Effector memory CD4-positive, alpha-beta T cell (primary cell): ENCODE results near the gene ASB2.
A peak's percentile ranks its signal among the peaks of the same experiment; 100 is the strongest.

Source experiments
- DNase-seq, 3 donors: peaks; one replicate each; pipeline ENCODE4 v3.0.0-alpha.2; 2020
- H3K27ac ChIP-seq: 2 replicates; pipeline ENCODE4 v1.7.0; 2013; ENCODE audit warnings: mild to moderate bottlenecking, low read length, moderate library complexity; ENCODE audit not compliant: insufficient read depth, poor library complexity, severe bottlenecking
- H3K27me3 ChIP-seq: replicated peaks from 2 replicates; pipeline ENCODE4 v1.7.0; 2013; ENCODE audit warnings: mild to moderate bottlenecking, low read length; ENCODE audit not compliant: insufficient read depth, control insufficient read depth, poor library complexity, severe bottlenecking
- H3K36me3 ChIP-seq: 2 replicates; pipeline ENCODE4 v1.7.0; 2013; ENCODE audit warnings: mild to moderate bottlenecking, low read length, moderate library complexity; ENCODE audit not compliant: control insufficient read depth, insufficient read depth
- H3K4me1 ChIP-seq: 2 replicates; pipeline ENCODE4 v1.7.0; 2013; ENCODE audit warnings: low read length, mild to moderate bottlenecking; ENCODE audit not compliant: control insufficient read depth, insufficient read depth, poor library complexity, severe bottlenecking
- H3K4me3 ChIP-seq: 2 replicates; pipeline ENCODE4 v1.7.0; 2013; ENCODE audit warnings: low read length, low read depth, mild to moderate bottlenecking; ENCODE audit not compliant: insufficient read depth, poor library complexity, severe bottlenecking
- H3K9me3 ChIP-seq: 2 replicates; pipeline ENCODE4 v1.7.0; 2013; ENCODE audit warnings: mild to moderate bottlenecking, low read length, moderate library complexity; ENCODE audit not compliant: control insufficient read depth

Gene ASB2

DNA sequence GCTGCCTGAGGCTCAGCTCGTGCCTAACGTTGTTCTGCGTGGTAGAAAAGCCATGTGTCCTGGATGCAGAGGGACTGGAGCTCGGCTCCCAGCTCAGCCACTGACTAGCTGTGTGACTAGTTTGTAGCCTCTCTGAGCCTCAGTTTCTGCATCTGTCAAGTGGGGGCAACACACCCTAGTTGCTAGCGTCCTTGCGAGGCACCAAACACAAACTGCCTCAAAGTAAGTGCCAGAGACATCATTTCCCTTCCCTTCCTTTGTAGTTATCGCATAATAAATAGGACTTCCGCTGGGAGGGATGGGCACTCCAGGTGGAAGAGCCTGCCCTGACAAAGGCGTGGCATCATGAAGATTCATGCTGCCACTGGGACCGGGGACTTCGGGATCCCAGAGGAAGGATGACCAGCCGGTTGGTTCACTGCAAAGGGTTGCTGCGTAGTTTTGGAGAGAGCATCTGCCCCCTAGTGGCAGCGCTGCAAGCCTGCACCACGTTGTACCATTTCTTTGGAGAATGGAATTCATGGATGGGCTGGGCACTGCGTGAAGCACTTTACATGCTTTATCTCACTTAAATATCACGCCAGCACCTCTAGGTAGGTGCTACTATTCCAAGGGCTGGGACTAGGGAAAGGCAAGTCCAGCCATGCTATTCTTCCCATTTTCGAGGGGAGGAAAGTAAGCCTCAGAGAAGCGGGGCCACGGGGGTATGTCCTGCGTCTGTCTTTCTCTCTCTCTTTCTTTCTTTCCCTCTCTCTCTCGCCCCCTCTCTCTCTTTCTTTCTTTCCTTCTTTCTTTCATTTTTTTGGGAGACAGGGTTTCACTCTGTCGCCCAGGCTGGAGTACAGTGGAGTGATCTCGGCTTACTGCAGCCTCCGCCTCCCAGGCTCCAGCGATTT lies 25.4 kb upstream of the ASB2 start:
- no peaks in the 10 kb centered on the region for H3K36me3 ChIP-seq
- no peaks in the 10 kb centered on the region for H3K9me3 ChIP-seq
- no peaks in the 10 kb centered on the region for H3K4me1 ChIP-seq
- peak; percentile 21 to 50 (median 27) for DNase-seq
- H3K4me3 ChIP-seq: no peak overlapping the region
- H3K27me3 ChIP-seq: no peaks in the 10 kb centered on the region
- no peak overlapping the region for H3K27ac ChIP-seq

DNA sequence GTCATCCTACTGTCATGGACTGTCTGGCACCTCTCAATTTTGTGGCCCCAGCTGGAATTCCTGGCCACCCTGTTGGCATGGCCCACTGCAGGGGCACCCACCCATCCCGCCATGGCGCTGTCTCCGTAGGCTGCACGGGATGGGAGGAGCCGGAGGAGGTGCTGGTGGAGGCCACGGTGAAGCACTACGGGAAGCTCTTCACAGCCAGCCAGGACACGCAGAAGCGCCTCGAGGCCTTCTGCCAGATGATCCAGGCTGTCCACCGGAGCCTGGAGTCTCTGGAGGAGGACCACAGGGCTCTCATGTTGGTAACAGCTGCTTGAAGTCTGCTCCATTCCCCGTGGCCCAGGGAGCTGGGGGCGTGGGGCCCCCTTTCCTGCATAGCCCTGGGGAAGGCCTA lies 24.6 kb upstream of the ASB2 start:
- Histone ChIP-seq H3K4me1 (no peaks in the 10 kb centered on the region), H3K27me3 (no peaks in the 10 kb centered on the region), H3K27ac (no peak overlapping the region), H3K9me3 (no peaks in the 10 kb centered on the region), H3K36me3 (no peaks in the 10 kb centered on the region), H3K4me3 (no peak overlapping the region)
- DNase-seq: no peak

DNA sequence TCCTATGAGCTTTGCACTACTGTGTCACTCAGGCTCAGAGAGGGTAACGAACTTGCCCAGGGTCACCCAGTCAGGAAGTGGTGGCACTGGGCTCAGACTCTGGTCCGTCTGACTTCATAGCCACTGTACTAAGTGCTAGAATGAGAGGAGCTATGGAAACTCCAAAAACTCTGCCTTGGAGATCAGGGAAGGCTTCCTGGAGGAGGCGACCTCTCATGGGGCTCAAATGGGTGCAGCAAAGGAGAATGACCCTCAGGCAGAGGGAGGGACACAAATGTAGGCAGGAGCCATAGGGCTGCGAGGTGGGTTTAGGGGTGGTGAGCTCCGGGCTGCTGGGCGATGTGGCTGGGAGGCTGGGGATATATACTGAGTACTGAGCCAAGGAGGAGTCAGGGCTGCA lies 23.9 kb upstream of the ASB2 start:
- Histone ChIP-seq H3K9me3 (no peaks in the 10 kb centered on the region), H3K36me3 (no peaks in the 10 kb centered on the region), H3K4me3 (no peak overlapping the region), H3K27ac (no peak overlapping the region), H3K4me1 (no peaks in the 10 kb centered on the region), H3K27me3 (no peaks in the 10 kb centered on the region)
- no peak for DNase-seq

DNA sequence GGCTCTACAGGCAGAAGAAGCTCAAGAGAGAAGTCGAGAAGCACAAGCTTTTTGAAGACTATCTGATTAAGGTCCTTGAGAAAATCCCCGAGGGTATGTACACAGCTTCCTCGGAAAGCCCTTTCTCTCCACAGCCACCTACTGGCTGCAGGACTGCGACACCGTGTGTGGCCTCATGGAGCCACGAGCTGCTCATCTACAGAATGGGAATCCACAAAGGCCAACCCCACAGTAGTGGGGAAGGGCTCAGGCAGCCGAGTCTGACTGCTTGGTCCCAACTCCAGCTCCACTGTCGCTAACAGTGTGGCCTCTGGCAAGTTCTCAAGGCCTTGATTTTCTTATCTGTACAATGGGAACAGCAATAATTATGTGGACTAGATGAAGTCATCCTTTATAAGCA lies 23.2 kb upstream of the ASB2 start:
- DNase-seq: no peak
- Histone ChIP-seq H3K27me3 (no peaks in the 10 kb centered on the region), H3K4me3 (no peak overlapping the region), H3K9me3 (no peaks in the 10 kb centered on the region), H3K27ac (no peak overlapping the region), H3K36me3 (no peaks in the 10 kb centered on the region), H3K4me1 (no peaks in the 10 kb centered on the region)

DNA sequence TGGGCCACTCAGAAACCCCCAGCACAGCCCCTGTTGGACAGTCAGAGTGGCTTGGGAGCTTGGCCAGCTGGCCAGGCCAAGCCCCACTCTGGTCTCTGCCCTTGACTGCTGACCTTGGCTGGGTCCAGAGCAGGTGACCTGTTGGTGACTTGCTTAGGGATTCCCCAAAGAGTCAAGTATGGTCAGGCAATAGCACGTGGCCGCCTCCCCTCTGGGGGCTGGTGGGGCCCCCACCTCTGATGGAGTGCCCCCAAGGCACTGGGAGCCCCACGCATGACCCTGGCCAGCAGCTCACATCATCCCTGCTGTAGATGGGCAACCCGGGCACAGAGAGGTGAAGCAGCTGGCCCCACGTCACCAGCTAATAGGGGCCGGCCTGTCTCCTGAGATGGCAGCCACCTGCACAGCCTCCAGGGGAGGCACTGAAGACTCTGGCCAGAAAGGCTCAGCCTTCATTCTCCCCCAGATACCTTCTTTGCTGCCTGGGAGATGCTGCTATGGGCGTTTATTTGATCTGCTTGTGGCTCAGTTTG lies 22.6 kb upstream of the ASB2 start:
- Histone ChIP-seq H3K36me3 (no peaks in the 10 kb centered on the region), H3K4me3 (no peak overlapping the region), H3K9me3 (no peaks in the 10 kb centered on the region), H3K27ac (no peak overlapping the region), H3K4me1 (no peaks in the 10 kb centered on the region), H3K27me3 (no peaks in the 10 kb centered on the region)
- DNase-seq: no peak

DNA sequence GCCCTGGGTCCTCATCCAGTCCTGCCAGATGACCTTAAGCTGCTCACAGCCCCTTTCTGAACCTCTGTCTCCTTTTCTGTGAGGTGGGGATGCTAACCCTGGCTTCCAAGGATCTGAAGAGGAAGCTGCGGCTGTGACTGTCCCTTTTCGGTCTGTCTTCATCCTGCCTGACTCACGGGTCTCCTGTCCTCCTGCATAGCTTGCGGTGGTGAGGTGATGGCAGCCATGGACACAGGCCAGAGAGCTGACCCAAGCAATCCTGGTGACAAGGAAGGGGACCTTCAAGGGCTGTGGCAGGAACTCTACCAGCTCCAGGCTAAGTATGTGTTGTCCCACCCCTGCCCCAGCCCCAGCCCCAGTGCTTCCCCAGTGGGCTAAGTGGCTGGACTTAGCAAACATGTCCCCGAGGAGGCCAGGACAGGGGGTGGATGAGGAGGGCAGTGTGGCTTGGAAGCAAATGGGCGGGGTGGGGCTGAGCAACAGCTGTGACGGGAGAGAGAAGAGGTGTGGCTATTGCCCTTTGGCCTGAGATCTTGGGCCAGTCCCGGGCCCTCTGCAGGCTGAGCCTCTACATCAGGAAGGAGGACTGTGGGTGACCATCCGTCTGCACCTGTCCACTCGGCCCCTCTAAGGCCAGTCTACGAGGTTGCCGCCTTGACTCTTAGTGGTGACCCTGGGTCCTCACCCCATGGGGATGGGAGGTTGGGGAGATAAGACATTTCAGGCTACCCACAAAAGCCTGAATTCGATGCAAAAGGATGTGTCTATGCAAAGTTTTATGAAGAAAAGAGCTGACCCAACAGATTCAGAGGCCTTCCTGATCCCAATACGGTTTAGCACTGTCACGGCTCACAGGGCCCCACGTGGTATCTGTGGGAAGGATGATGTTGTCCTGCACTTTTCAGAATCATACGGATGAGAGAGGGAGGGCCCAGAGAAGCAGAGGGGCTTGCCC lies 21.8 kb upstream of the ASB2 start:
- no peaks in the 10 kb centered on the region for H3K27me3 ChIP-seq
- no peaks in the 10 kb centered on the region for H3K36me3 ChIP-seq
- no peak overlapping the region for H3K4me3 ChIP-seq

DNA sequence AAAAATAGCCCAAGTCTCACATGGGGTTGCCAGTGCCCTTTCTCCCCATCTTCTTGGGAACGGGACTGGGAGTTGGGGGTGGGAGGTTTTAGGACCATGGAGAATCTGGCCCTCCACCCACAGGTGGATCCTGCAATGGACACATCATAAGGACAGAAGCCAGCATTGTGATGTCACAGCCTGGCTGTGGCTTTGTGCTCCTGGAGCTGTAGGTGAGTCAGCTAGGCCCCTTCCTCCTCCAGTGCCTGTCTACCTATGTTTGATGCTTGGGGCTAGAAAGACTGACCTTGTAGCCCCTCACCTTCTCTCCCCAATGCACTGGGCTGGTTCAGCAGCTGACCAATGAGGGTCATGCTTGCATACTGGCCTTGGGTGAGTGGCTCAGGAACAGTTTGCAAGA lies 20.7 kb upstream of the ASB2 start, which contains the start of gene CCDC197:
CCDC197 (plus strand) TSS at position 220 of the 400 bp plus-strand sequence. CDS start 831 bp downstream, outside the sequence.
- H3K4me1 ChIP-seq: no peaks in the 10 kb centered on the region
- no peaks in the 10 kb centered on the region for H3K27me3 ChIP-seq
- no peaks in the 10 kb centered on the region for H3K9me3 ChIP-seq
- H3K36me3 ChIP-seq: no peaks in the 10 kb centered on the region
- no peak within 1 kb of the TSS for H3K27ac ChIP-seq
- no peak within 1 kb of the TSS for H3K4me3 ChIP-seq
- no peak for DNase-seq

More for the DNA sequence above, 21.8 kb upstream of the ASB2 start:
- H3K4me1 ChIP-seq: no peaks in the 10 kb centered on the region
- no peaks in the 10 kb centered on the region for H3K9me3 ChIP-seq
- DNase-seq: no peak
- no peak overlapping the region for H3K27ac ChIP-seq

DNA sequence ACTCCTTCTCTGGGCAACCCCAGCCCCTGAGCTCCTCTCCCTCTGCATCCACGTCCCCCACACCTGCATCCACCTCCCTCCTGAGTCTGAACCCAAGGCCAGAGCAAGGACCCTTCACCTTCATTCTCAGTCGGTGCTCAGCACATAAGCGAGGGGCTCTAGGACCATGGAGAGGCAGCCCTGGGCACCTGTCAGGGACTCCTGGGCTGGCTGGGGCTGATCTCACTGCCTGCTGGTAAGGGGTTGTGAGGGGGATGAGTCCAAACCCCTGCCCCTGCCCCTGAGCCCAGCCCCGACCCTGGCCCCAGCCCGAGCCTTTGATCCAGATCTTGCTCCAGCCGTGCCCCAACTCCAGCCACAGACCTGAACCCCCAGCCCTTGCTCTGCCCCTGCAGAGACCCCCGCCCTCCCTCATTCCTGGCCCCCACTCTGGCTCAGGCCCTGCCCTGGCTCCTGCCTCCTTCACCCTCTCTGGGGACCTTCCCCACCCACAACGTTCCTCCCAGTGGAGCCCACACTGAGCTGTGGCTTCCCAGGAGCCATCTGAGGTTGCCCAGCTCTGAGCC lies 19.8 kb upstream of the ASB2 start:
- Histone ChIP-seq H3K36me3 (no peaks in the 10 kb centered on the region), H3K9me3 (no peaks in the 10 kb centered on the region), H3K4me1 (no peaks in the 10 kb centered on the region), H3K27ac (no peak overlapping the region), H3K27me3 (no peaks in the 10 kb centered on the region), H3K4me3 (no peak overlapping the region)
- no peak for DNase-seq

DNA sequence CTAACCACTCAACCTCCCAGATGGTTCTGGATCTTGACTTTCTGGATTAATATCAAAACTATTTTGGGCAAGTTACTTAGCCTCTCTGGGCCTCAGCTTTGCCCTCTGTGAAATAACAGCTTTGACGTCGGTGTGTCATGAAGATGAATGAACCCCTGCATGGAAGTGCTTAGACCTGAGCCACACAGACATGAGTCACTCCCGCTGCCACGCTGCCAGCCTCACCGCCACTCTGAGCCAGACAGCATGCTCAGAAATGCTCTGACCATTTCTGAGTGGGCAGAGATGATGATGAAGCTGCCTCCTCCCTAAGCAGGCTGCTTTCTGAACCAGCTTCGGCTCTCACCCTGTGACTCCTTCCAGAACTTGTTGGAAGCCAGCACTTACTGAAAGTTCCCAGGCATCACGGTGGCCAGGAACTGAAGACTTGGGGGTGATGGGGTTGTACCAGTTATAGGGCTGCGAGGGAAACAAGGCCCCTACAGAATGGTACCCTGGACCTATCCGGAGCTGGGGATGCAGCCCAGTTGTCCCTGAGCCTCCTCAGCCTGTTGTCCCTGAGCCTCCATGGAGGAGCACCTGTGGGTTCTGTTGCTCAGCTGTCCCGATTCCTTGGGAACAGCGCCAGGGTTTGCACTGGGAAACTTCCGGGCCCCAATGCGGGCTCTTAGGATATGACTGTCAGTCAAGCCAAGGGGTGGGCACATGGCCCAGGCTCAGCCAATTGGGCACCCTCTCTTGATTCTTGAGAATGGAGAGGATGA lies 18.7 kb upstream of the ASB2 start:
- Histone ChIP-seq H3K27me3 (no peaks in the 10 kb centered on the region), H3K9me3 (no peaks in the 10 kb centered on the region), H3K36me3 (no peaks in the 10 kb centered on the region), H3K4me3 (no peak overlapping the region), H3K27ac (no peak overlapping the region), H3K4me1 (no peaks in the 10 kb centered on the region)
- no peak for DNase-seq
